T47D (cell line): ENCODE results near the gene PRR5L.

ENCODE experiments used
- DNase-seq, 2 experiments: peaks; one replicate each; pipeline versions ENCODE4 v3.0.0 to v3.0.0-alpha.2; 2011 to 2012; ENCODE audit warnings: low read depth in 1 of 2, low spot score in 1 of 2
- JUND ChIP-seq: IDR thresholded peaks from 2 replicates; pipeline ENCODE4 v1.6.1; 2012; ENCODE audit warnings: low read depth
- in situ Hi-C: cut with HindIII; loops from 2 replicates; pipeline ENCODE4 v1.10.0; 2016; ENCODE audit warnings: low sequenced_read_pairs, low pct_unique_long_range_greater_than_20kb

Gene PRR5L

GRCh38 chr11:36342327-36342726 is 46.2 kb downstream of the PRR5L start:
- TF ChIP-seq JUND: no peak
- DNase-seq: no peak
- in situ Hi-C loops: no loop called here

- no peak for TF ChIP-seq JUND
- in situ Hi-C loops: no loop called here
- no peak for DNase-seq
Observed at GRCh38 chr11:36343436-36343835, 47.3 kb downstream of the PRR5L start.

DNA sequence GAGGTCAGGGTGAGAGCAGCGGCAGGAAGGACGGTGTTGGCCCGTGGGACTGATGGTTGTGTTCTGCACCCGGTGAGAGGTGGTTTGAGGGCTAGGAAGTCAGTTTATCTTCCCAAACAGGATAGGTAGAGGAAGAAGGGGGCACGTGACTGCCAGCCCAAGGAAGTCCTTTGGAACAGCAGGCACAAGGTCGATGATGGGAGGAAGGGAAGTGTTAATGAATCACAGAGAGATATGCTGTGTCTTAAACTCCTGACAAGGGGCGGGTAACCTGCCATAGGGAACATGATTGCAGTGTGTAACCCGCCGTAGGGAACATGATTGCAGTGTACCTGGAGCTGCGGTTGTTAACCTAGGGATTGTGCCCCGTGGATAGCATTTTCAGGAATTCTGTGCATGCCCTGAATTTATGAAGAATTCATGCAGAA is 49.0 kb downstream of the PRR5L start:
- in situ Hi-C loops: no loop called here
- TF ChIP-seq JUND: no peak
- no peak for DNase-seq

DNA sequence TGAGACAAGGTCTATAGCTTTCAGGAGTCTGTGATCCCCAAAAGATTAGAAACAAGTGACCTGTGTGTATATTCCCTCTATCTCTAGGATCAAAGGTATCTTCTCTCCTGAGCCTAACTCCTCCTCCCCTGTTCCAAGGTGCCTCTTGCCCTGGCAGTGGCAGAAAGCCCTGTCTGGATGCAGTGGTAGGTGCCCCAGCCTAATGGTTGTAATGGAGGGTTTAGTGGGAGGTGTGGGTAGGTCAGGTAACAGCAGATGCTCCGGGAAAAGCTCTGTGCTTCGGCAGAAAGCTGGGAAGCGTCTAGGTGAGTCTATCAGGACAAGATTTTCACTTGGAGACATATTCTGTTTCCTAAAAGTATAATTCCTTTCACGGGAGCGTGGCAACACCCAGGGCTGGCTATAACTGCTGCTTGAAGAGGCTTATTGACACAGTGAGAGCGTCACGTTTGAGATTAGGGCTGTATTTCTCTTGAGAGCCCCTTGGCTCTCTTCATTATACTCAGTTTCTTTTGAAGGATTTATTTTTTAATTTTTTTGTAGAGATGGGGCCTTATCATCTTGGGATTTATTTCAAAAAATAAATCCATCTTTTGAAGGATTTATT is 49.5 kb downstream of the PRR5L start:
- no peak for DNase-seq
- TF ChIP-seq JUND: no peak
- in situ Hi-C loops: no loop called here

DNA sequence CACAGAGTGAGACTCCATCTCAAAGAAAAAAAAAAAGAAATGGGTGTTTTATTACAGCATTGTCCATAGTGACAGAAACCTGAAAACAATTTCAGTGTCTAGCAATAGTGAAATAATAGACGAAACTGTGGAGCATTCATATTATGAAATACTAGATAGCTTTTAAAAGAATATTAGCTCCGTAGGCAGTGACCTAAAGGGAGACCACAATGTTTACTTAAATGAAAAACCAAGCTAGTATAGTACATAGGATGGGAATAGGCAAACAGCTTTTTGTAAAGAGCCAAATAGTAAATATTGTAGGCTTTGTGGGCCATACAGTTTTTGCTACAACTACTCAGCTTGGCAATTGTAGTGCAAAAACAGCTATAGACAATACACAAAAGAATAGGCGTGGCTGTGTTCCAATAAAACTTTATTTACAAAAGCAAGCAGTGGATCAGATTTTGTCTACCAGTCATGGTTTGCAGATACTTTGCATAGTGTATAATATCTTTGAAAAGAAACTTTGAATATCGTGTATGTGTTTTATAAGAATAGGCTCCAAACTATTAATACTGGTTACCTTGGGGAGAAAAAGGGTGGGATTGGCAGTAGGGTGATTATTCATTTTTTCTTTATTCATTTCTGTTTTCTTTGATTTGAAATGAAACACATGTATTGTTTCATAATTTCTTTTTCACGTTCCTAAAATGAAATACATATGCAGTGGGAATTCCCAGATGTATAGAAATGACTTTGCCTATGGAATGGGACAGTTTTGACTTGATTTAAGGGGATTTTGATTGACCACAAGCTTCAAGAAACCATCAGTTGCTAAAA is 50.7 kb downstream of the PRR5L start:
- no peak for TF ChIP-seq JUND
- in situ Hi-C loops: no loop called here
- DNase-seq: no peak

- no peak for TF ChIP-seq JUND
- in situ Hi-C loops: no loop called here
- DNase-seq: no peak
Observed at GRCh38 chr11:36347384-36347906, 51.4 kb downstream of the PRR5L start.

- TF ChIP-seq JUND: no peak
- in situ Hi-C loops: no loop called here
Observed at GRCh38 chr11:36349351-36350136, 53.5 kb downstream of the PRR5L start.

GRCh38 chr11:36350137-36350513 is 54.0 kb downstream of the PRR5L start:
- TF ChIP-seq JUND: no peak
- in situ Hi-C loops: no loop called here
- DNase-seq: no peak

More at GRCh38 chr11:36349351-36350136, 53.5 kb downstream of the PRR5L start:
- no peak for DNase-seq

GRCh38 chr11:36352922-36353321 is 56.8 kb downstream of the PRR5L start:
- in situ Hi-C loops: no loop called here
- DNase-seq: no peak
- no peak for TF ChIP-seq JUND

DNA sequence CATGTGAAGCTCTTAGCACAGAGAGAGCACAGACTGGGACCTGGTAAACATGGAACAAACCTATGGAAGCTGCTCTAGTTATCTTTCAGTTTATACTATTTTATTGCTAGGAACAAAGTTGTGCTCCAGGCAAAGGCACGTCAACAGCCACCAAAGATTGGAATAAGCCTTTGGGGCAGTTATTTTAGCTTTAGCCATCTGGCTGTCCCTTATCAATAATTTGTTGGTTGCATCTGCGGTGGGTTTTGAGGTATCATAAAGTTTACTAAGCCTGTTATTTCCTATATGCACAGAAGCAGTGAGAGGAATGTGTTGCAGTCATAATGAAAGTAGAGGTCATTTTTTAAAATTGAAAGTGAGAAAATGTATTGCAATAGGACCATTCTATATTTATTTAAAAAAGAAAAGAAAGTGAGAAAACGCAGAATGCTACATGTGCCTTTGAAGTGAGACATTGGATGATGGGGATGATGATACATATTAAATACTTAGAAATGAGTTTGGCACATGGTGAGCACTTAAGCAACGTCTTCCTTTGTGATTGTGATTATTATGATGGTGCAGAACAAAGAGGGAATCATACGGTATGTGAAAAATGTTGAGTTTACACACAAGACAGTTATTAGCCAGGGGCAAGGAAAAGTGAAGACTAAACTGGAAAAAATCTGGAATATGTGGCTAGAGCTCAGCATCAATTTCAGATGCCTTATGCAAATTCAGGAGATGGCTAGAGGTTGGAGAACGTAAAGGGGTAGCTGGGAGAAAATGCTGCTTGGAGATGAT is 58.3 kb downstream of the PRR5L start:
- no peak for DNase-seq
- no peak for TF ChIP-seq JUND
- in situ Hi-C loops: no loop called here

- no peak for DNase-seq
- no peak for TF ChIP-seq JUND
- in situ Hi-C loops: no loop called here
Observed at GRCh38 chr11:36356201-36356600, 60.1 kb downstream of the PRR5L start.

GRCh38 chr11:36357831-36358230 is 61.7 kb downstream of the PRR5L start:
- in situ Hi-C loops: no loop called here
- no peak for TF ChIP-seq JUND
- no peak for DNase-seq

DNA sequence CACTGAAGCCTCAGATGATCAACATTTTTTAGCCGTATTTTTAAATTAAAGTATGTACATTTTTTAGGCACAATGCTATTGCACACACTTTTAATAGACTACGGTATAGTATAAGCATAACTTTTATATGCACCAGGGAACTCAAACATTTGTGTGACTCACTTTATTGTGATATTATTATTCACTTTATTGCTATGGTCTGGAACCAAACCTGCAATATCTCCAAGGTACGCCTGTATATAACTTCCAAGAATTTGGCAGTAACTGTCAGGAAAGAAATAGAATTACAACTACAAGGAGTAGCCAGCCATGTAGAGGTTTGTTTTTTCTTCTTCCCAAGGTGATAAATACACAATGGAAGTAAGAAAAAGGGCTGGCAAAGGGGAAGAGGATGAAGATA is 62.3 kb downstream of the PRR5L start:
- no peak for TF ChIP-seq JUND
- DNase-seq: no peak
- in situ Hi-C loops: no loop called here
